Transverse colon (tissue), 4 donors: ENCODE results near the gene BRMS1. TPM values are rescaled to one million over a fixed set of nuclear protein-coding genes. Genes with fewer than 3 reads are reported as not detected.

Source experiments
- DNase-seq: peaks from one replicate; pipeline ENCODE4 v3.0.0-alpha.2; 2019
- H3K27ac ChIP-seq, 4 donors: fragments of 200-600 bp; sonication (generic); 2 replicates each; pipeline ENCODE4 v1.5.1; 2016 to 2018; ENCODE audit warnings: inconsistent platforms in 4 of 4
- H3K27me3 ChIP-seq: fragments of 200-600 bp; sonication (generic); 2 replicates; pipeline ENCODE4 v1.5.1; 2017; ENCODE audit warnings: inconsistent platforms
- H3K36me3 ChIP-seq, 4 donors: fragments of 200-600 bp; sonication (generic); 2 replicates each; pipeline ENCODE4 v1.5.1; 2017 to 2019; ENCODE audit warnings: inconsistent platforms in 4 of 4
- H3K4me1 ChIP-seq, 4 donors: fragments of 200-600 bp; sonication (generic); 2 replicates each; pipeline ENCODE4 v1.5.1; 2017 to 2020; ENCODE audit warnings: inconsistent platforms in 4 of 4
- H3K4me3 ChIP-seq, 4 donors: fragments of 200-600 bp; sonication (generic); 1 replicate in 1 of 4; 2 replicates in 3 of 4; pipeline versions ENCODE4 v1.5.1 to v1.6.1; 2017 to 2019; ENCODE audit warnings: inconsistent platforms in 4 of 4
- H3K9me3 ChIP-seq, 2 donors: fragments of 200-600 bp; sonication (generic); 2 replicates each; pipeline ENCODE4 v1.5.1; 2017 to 2019; ENCODE audit warnings: inconsistent platforms in 2 of 2
- EP300 ChIP-seq: sonication (generic); formaldehyde crosslinking; IDR thresholded peaks from one replicate; pipeline ENCODE4 v1.6.1; 2017; ENCODE audit warnings: antibody characterized with exemption, low read depth
- POLR2A ChIP-seq: fragments of 450-650 bp; IDR thresholded peaks from one replicate; pipeline ENCODE4 v1.6.1; 2016; ENCODE audit warnings: antibody characterized with exemption, mild to moderate bottlenecking, moderate library complexity
- POLR2AphosphoS5 ChIP-seq, 3 donors: sonication (generic); formaldehyde crosslinking; IDR thresholded peaks; one replicate each; pipeline ENCODE4 v1.6.1; 2016; ENCODE audit warnings: antibody characterized with exemption in 3 of 3
- WGBS, 2 donors: methylation state at CpG; one replicate each; pipeline ENCODE4 v1.1.5; 2018; ENCODE audit warnings: low coverage in 1 of 2; 5-methylcytosine and 5-hydroxymethylcytosine counted together
- in situ Hi-C, 4 donors: fragments of 200-750 bp; cut with MboI; loops; one replicate each; pipeline versions ENCODE4 v1.15.0 to v1.15.1; 2017; ENCODE audit warnings: low sequenced_read_pairs in 3 of 4, low pct_ligation_motif_present in 1 of 4, low pct_unique_long_range_greater_than_20kb in 1 of 4
- intact Hi-C: fragments of 100-400 bp; cut with DNase I; formaldehyde crosslinking; loops from one replicate; pipeline ENCODE4 v1.15.1; 2023; ENCODE audit warnings: low total_unique reads
- total RNA-seq, 4 donors: library from RNA; depleted of rRNA; stranded (reverse); fragments of >200 nt; gene quantifications; one replicate each; pipeline ENCODE4 v1.1.0, GENCODE V29; 2016
- TF ChIP-seq, protein P1 (sequence below), 5 experiments: fragments of 200-600 bp in 3 of 5; fragments of 450-650 bp in 2 of 5; sonication (generic) in 3 of 5; IDR thresholded peaks; 1 replicate in 2 of 5; 2 replicates in 3 of 5; pipeline ENCODE4 v1.5.1; 2016 to 2017; ENCODE audit warnings: antibody characterized with exemption in 5 of 5, inconsistent platforms in 3 of 5, mild to moderate bottlenecking in 2 of 5, moderate library complexity in 1 of 5

Gene BRMS1
- total RNA-seq, 4 donors from 2014 or later = 34.0 to 178 (median 63.1) TPM

DNA sequence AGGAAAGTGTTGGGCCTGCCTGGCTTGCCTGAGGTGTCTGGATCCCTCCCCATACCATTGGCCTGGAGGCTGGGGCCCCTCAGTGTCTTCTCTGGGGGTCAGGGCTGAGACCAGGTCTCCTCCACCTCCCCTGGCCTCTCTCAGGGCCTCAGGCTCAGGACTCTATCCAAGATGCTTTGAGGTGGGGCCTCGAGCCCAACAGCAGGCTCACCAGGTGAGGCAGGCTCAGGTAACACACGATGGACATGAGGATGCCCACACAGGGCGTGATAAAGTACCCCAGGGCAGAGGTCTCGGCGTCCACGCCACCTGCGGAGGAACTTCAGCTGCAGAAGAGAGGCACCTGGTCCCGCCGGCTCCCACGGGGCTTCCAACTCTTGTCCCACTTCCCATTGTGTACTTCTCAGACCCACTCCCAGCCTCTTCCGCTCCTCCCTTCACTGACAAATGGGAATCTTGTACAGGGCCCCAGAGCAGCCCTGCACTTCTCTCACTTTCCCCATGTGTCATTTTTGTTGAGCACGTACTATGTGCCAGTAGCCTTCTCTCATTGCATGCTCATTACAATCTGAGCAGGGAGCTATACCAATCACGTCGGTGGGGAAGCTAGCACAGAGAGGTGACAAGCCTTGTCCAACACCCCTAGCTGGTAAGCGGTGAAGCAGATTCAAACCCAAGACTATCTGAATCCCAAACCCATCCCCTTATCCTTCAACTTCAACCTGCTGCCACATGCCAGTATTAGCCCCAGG, 22.8 kb upstream of the BRMS1 start:
- TF ChIP-seq, protein P1, sequence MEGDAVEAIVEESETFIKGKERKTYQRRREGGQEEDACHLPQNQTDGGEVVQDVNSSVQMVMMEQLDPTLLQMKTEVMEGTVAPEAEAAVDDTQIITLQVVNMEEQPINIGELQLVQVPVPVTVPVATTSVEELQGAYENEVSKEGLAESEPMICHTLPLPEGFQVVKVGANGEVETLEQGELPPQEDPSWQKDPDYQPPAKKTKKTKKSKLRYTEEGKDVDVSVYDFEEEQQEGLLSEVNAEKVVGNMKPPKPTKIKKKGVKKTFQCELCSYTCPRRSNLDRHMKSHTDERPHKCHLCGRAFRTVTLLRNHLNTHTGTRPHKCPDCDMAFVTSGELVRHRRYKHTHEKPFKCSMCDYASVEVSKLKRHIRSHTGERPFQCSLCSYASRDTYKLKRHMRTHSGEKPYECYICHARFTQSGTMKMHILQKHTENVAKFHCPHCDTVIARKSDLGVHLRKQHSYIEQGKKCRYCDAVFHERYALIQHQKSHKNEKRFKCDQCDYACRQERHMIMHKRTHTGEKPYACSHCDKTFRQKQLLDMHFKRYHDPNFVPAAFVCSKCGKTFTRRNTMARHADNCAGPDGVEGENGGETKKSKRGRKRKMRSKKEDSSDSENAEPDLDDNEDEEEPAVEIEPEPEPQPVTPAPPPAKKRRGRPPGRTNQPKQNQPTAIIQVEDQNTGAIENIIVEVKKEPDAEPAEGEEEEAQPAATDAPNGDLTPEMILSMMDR (IDR thresholded peaks at IDR 0.05) = no peak
- TF ChIP-seq EP300 = no peak
- TF ChIP-seq POLR2A = no peak
- TF ChIP-seq POLR2AphosphoS5 (IDR thresholded peaks at IDR 0.05) = no peak
- no peaks in the 10 kb centered on the region for H3K9me3 ChIP-seq
- DNase-seq = no peak
- H3K4me1 ChIP-seq = peaks cover 0 to 27% (median 17%) of the 10 kb centered on the region in 4 donors
- H3K4me3 ChIP-seq = no peak overlapping the region
- peaks cover 15% of the 10 kb centered on the region for H3K27me3 ChIP-seq
- in situ Hi-C loops = no loop called here
- WGBS, 2 donors = 80 to 88% methylated on average over 2 to 15 of the region's 15 CpGs
- H3K27ac ChIP-seq = no peak overlapping the region
- intact Hi-C loops = no loop called here
- no peaks in the 10 kb centered on the region for H3K36me3 ChIP-seq

DNA sequence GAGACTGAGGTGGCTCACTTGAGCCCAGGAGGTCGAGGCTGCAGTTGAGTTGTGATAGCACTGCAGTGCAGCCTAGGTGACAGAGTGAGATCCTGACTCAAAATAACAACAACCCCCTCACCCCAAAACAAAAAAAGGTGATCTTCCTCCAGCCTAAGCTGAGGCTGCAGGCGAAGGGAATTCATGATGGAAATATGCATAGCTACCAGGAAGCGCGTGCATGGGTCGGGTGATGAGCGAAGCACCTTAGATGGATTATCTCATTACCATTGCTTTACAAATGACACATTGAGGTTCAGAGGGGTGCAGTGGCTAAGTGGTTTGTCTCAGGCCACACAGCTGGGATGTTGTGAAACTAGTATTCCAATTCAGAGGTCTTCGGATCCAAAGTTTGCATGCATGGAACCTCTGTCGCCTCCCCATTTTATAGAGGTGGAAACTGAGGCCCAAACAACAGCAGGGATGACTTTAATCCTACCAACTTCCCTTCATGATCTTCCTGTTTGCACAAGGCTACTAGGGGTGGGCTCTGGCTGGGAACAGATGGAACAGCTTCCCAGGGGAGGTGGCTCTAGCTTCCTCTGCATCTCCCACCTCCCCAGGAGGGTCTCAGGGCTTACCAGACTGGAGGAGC, 22.1 kb upstream of the BRMS1 start:
- Histone ChIP-seq H3K27me3 (peaks cover 7% of the 10 kb centered on the region), H3K4me3 (no peak overlapping the region), H3K36me3 (no peaks in the 10 kb centered on the region), H3K4me1 (peaks cover 0 to 19% (median 11%) of the 10 kb centered on the region in 4 donors), H3K9me3 (no peaks in the 10 kb centered on the region), H3K27ac (no peak overlapping the region)
- 91 to 97% methylated on average over 5 to 8 of the region's 8 CpGs for WGBS, 2 donors
- no peak for DNase-seq
- intact Hi-C loops = no loop called here
- no peak for TF ChIP-seq EP300
- TF ChIP-seq, protein P1 (IDR thresholded peaks at IDR 0.05) = no peak
- TF ChIP-seq POLR2AphosphoS5 (IDR thresholded peaks at IDR 0.05) = no peak
- TF ChIP-seq POLR2A = no peak
- in situ Hi-C loops = no loop called here

DNA sequence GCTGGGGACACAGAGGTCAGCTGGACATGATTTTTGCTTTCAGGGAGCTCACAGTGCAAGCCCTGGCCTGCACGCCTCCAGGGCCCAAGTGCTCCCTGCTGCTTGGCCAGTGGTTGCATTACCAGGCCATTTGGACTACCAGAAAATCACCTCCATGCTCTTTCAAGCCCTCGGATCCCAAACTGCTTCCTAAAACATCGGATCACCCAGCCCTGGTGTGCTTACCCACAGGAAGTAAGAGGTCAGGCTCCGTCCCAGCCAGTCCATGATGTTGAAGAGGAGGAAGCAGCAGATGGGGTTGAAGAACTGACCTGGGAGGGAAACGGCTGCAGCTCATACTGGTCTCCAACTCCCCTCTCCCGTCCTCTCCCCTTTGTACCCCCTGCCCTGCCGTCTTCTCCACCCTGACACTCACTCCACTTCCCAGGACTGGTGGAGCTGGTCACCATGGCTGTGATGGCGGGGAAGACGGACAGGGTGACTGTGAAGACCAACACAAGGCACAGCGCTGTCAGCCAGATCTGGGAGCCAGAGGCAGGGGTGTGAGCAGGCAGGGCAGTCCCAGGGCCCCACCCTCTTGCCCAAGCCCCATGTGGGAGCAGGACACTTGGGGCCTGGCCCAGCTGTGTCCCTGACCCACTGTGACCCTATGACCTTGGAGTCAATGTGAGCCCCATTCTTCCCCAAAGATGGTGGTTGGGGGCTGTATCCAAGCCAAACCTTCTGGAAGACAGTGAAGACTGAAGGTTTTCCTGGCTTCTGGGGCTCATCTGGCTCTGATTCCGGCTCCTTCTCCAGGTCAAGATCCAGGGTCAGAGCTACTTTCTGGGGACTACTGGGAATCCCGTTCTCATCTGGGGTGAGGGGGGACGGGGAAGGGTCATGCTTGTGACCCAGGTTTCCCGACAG, 21.1 kb upstream of the BRMS1 start:
- Histone ChIP-seq H3K36me3 (no peaks in the 10 kb centered on the region), H3K27ac (no peak overlapping the region), H3K4me1 (peaks cover 0 to 11% (median 6%) of the 10 kb centered on the region in 4 donors), H3K9me3 (no peaks in the 10 kb centered on the region), H3K4me3 (no peak overlapping the region), H3K27me3 (peaks cover 3% of the 10 kb centered on the region)
- no peak for DNase-seq
- WGBS, 2 donors = 80 to 82% methylated on average over 1 to 14 of the region's 14 CpGs
- TF ChIP-seq POLR2A = no peak
- no peak for TF ChIP-seq EP300
- TF ChIP-seq POLR2AphosphoS5 (IDR thresholded peaks at IDR 0.05) = no peak
- TF ChIP-seq, protein P1 (IDR thresholded peaks at IDR 0.05) = no peak
- intact Hi-C loops (no loop called here), in situ Hi-C loops (no loop called here)

DNA sequence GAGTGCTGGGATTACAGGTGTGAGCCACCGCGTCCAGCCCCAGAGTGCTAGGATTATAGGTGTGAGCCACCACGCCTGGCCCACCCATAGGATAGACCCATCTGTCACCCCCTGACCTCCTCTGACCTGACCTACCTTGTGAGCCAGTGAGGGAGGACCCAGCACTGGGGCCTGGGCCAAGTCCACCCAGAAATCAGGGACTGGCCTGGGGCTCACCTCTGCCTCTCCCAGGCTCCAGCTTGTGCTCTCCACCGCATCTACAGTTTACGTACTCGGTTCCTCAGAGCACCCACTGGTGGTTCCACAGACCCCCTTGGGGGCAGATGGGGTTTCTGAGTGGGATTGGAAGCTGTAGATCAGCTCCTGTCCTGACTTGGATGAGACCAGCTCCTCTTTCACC, 20.3 kb upstream of the BRMS1 start:
- H3K27ac ChIP-seq = no peak overlapping the region
- TF ChIP-seq POLR2AphosphoS5 (IDR thresholded peaks at IDR 0.05) (no peak), POLR2A (no peak), EP300 (no peak)
- TF ChIP-seq, protein P1 (IDR thresholded peaks at IDR 0.05) = no peak
- no peaks in the 10 kb centered on the region for H3K9me3 ChIP-seq
- 94% methylated on average over 6 of the region's 6 CpGs; no CpG with 5 or more reads in 1 of the 2 donors for WGBS, 2 donors
- no peaks in the 10 kb centered on the region for H3K27me3 ChIP-seq
- peaks cover 0 to 7% (median 3%) of the 10 kb centered on the region in 4 donors for H3K4me1 ChIP-seq
- in situ Hi-C loops (no loop called here), intact Hi-C loops (no loop called here)
- H3K36me3 ChIP-seq = no peaks in the 10 kb centered on the region
- no peak overlapping the region for H3K4me3 ChIP-seq
- no peak for DNase-seq
